ENCODE data around the gene TEKT5.
A peak's percentile ranks its signal among the peaks of the same experiment; 100 is the strongest.
"Not testable (repeated sequence)": the region's sequence is repeated elsewhere in the genome, so short reads cannot be mapped to it uniquely, and the experiment has no call there.

Gene TEKT5

DNA sequence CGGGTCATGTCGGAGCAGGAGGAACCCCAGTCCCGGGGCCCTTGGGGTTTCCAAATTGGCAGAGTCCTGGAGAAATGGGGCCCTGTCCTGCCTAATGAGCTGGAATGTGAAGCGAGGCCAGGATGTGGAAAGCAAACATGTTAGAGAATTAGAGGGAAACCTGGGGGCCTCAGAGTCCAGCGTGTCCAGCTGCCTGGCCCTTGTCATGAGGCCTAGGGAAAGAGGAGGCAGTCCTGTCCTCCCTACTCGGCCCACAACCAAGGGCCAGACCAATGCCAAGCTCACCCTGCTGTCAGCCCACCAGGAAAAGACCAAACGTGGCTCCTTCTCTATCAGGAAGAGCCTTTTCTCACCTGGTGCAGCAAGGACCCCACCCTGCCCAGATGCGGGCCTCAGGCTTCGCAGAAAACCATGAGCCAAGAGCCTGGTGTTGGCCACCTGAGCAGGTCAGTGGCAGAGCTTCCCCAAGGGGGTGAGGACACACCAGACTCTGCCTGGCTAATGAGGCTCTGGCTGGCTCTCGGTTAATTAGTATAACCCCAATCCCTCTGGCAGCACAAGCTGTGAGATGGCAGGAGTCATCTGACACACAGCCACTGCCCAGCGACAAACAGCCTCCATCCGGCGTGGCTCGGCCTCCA lies 10.1 kb downstream of the TEKT5 start:
- DNase-seq, result no peak

DNA sequence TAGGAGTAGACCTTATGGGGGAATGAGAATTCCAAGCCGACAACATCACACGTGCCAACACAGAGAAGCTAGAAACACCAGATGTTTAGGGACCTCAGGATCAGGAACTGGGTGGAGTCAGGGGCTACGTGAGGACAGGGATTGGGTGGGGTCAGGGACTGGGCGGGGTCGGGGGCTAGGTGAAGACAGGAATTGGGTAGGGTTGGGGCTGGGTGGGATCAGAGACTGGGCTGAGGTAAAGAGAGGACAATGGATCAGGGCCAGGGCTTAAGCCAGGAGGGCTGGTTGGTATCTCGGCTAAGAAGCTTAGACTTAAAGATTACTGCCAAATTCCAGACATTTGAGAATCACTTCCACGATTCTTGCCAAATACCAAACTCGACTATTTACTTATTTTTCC lies 11.6 kb downstream of the TEKT5 start:
- no peak for DNase-seq

DNA sequence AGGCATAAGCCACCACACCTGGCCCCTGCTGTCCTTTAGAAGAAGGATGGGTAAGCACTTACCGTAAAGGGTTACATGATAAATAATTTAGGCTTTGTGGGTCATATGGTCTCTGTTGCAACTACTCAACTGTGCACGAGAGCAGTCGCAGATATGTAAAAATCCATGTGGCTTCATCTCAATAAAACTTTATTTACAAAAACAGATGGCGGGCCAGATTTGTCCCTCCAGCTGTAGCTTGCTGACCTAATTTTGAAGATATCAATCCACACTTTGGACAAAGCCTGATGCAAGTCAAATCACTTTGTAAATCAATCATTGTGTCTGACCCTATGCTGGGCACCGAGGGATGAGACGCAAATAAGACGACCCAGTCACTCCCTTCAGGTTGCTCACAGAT lies 12.1 kb downstream of the TEKT5 start:
- DNase-seq, result no peak

DNA sequence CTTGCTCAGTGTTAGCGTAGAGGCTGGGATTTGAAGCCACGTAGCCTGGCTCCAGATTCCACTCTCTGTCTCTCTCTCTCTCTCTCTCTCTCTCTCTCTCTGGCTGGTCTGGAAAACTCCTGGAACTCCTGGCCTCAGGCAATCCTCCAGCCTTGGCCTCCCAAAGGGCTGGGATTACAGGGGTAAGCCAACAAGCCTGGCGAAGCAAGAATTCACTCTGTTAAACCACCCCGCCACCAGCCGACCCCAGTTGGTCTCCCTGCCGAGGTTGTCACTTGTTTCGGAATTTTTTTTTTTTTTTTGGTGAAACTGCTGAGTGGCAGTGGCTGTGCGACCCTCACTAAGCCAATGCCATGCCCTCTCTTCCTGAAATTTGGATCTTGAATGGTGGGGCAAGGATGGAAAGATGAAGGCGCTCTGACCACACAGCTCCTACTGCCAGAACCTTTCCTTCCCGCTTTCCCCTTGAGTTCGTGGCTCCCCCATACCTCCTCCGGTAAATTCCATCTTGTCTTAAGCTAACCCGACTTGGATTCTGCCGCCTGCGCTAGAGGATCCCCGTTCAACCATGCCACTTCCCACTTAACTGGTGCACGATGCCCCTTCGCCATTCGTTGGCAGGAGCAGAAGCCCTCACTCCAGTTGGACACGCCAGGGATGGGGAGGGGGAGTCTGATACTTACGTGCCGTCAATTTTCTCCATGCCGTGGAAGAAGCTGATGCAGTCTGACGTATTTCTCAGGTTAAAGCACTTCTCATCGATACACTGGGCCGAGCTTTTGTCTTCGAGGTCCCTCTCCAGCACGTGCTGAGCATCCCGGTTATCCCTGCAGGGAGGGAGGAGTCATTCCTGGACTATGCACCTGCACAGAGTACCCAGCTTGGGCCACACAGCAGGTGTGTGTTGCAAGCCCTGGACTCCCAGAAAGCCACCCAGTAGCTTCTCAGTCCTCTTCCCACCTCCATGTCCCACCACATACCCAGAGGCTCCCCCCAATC lies 13.1 kb downstream of the TEKT5 start:
- no peak for DNase-seq

DNA sequence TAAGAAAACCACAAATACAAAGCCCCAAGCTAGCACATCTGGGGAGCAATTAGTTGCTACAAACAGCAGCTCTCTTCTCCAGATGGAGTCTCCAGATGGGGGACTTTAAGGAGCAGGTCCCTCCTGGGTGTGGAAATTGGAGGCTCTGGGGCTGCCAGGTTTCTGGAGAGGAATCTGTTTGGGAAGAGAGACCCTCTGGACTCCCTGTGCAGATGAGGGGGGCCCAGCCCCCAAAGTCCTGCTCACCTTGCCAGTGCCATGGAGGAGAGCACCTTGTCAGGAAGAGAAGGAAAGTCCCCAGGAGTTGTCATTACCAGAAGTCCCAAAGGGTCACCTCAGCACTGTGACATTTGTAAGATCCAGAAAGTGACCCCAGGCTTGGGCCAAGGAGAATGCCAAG lies 14.8 kb downstream of the TEKT5 start:
- DNase-seq, result no peak

DNA sequence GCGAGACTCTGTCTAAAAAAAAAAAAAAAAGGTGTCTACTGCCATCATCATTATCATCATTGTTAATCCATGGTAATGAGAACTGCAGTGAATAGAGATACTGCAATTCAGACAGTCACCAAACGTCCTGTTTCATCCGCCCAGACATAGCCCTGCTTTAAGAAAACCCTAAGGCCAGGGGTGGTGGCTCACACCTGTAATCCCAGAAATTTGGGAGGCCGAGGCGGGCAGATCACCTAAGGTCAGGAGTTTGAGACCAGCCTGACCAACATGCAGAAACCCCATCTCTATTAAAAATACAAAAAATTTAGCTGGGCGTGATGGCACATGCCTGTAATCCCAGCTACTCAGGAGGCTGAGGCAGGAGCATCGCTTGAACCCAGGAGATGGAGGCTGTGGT lies 15.3 kb downstream of the TEKT5 start:
- DNase-seq, result not testable (repeated sequence)

DNA sequence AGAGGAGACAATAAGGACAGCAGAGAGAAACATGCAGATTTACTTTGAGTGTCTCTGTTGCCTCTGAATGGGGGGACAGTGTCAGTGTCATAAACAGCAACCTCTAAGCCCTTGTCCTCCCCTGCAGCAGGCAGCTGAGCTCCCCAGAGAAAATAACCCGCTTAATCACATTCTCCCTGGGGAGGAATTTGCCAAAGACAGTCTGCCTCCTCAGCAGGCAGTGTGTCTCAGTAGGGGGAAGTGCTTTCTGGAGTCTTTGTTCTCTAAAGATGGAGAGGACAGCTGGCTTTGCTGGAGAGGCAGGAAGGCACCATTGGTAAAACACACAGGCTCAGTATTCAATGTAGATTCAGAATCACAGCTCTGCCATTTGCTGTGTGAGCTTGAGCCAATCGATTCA lies 16.1 kb downstream of the TEKT5 start:
- DNase-seq, result no peak

GRCh38 chr16:10676284-10676683 lies 18.4 kb downstream of the TEKT5 start:
- DNase-seq, result no peak

- DNase-seq, result no peak
Measured at GRCh38 chr16:10675861-10676260, 18.9 kb downstream of the TEKT5 start.

DNA sequence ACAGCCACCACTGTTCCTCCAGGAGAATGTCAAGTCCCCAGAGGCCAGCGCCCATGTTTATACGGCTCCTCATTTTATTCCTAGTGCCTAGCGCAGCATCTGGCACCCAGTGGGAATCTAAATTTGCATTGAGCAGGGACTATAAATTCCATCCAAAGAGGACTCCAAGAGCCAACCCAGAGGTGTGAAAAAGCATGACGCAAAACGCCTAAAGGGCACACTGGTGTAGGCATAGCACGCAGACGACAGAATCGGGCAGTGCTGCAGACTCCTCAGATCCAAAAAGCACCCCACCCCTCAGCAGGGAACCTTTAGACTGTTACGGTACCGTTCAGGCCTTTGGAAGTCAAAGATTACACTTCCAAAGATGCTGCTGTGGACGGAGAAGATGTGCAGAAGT lies 19.5 kb downstream of the TEKT5 start:
- no peak for DNase-seq

GRCh38 chr16:10671729-10672128 lies 23.0 kb downstream of the TEKT5 start:
- DNase-seq, result no peak

- no peak for DNase-seq
Measured at GRCh38 chr16:10669791-10670190, 24.9 kb downstream of the TEKT5 start.

DNA sequence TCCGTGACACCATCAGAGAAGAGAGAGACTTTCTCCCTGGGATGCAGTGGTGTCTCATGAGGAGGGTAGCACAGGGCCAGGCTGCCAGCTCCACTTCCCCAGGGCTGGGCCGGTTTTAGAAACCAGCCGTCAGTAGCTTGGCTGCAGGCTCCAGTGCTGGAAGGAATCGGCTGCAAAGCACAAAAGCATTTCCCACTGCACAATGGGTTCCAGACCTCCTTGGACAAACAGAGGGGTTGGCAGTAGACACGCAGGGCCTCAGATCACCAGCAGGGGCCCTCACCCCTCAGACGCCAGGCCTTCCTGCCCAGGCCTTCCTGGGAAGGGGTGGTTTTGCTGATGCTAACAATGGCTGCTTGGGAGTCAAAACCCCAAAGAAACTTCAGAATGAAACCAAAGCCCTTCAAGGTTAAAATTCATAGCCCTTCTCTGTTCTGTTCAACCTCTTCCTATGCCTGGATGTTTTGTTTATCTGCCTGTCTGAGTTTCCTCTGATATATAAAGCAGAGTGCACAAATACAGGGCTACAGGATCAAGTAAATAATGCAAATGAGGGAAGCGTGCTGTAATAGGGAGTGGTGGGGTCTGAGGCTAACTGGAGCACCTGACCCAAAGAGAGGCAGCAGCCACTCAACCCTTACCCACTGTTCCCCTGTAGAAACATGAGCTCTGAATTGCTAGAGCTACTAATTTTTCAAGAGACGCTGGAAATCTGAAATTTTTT lies 26.2 kb downstream of the TEKT5 start:
- DNase-seq, result peak; percentile 2 to 8

DNA sequence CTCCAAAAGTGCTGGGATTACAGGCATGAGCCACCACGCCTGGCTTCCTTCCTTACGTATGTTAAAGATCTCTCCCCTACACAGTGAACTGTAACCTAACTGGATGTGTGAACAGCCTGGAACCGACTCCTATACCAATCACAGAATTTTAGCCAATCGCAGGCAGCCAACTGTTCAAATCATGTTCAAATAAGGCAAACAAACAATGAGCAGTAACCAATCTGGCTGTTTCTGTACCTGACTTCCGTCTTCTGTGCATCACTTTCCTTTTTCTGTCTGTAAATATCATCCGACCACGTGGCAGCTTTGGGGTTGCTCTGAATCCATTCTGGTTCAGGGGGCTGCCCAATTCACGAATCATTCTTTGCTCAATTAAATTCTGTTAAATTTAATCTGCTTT lies 27.5 kb downstream of the TEKT5 start:
- DNase-seq, result no peak

- DNase-seq, result no peak
Measured at GRCh38 chr16:10666291-10666690, 28.4 kb downstream of the TEKT5 start.

DNA sequence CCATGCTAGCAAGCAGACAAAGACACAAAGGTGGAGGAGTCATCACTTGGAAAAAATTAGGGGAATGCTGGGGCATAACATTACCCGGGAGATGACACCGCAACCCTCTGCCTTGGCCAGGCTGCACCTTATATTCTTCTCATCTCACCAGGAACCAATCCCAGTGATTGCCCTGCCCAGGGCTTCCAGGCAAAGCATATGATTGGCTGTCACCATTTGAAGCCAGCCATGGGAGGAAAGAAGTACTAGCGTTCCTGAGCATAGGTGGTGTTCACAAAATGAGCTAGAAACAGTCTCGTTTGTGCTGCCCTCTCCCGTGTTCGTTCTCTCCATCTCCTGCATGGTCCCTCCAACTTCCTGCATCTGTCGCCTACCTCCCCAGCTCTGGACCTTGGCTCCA lies 29.6 kb downstream of the TEKT5 start:
- DNase-seq, result no peak

- no peak for DNase-seq
Measured at GRCh38 chr16:10664720-10665126, 30.0 kb downstream of the TEKT5 start.

- DNase-seq, result no peak
Measured at GRCh38 chr16:10663744-10664143, 31.0 kb downstream of the TEKT5 start.

GRCh38 chr16:10663146-10663545 lies 31.6 kb downstream of the TEKT5 start:
- DNase-seq, result no peak

GRCh38 chr16:10662212-10662611 lies 32.5 kb downstream of the TEKT5 start:
- no peak for DNase-seq

DNA sequence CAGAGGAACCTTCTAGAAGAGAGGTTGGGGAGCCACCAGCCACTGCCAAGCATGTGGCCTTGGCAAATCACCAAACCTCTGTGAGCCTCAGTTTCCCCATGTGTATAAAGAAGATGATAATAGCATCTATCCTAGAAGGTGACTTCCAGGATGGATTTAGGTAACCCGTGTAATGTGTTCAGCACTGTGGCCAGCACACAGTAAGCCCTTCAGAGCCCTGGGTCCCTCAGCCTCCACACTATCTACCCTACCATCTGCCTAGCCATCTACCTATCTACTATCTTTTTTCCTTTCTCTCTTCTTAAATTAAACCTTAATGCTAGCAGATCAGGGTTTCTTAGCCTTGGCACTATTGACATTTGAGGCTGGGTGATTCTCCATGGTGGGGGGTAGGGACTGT lies 33.0 kb downstream of the TEKT5 start:
- DNase-seq, result no peak

DNA sequence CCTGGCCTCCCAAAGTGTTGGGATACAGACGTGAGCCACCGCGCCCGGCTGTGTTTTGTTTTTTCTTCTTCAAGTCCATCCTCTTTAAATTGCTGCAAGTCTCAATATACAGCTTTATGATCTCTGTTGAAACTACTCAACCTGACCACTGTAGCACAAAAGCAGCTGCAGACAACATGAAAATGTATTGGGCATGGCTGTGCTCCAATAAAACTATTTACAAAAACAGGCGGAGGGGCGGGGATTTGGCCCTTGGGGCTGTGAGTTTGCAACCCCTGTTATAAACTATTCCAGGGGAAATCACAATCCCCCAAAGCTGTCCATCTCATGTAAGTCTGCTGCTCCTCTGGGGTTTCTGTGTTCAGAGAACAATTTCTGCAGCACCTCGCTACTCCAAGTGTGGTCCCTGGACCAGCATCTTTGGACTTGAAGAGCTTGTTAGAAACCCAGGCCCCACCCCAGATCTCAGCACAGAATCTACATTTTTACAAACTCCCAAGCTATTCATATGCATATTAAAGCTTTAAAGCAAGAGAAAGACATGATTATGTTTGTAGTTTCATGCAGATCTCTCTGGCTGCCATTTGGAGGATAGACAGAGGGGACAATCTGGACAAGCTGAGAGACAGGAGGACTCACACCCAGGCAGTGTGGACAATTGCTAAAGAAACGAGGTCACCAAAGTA lies 33.6 kb downstream of the TEKT5 start:
- no peak for DNase-seq

DNA sequence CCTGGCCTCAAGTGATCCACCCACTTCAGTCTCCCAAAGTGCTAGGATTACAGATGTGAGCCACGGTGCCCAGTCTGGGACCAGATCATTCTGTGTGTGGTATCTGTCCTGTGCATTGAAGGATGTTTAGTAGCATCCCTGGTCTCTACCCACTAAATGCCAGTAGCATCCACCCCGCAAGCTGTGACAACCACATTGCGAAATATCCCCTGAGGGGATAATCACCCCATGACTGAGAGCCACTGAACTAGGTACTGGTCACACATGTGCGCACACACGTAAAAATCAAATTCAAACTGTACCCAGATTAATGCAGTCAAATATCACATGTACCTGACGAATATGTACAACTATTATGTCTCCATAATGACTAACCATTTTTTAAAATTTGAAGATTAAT lies 35.8 kb downstream of the TEKT5 start:
- DNase-seq, result no peak
